GM19023 (cell line): ENCODE results near the gene MGAT5.

Experiments
- ATAC-seq: cut with Tn5 transposase; IDR thresholded peaks from one replicate; pipeline ENCODE4 v1.9.1; 2021; ENCODE audit warnings: mild to moderate bottlenecking, moderate library complexity; ENCODE audit not compliant: unreplicated experiment

The MGAT5 gene

GRCh38 chr2:134438371-134438770 is 184.5 kb downstream of the MGAT5 start:
- no peak for ATAC-seq

GRCh38 chr2:134440336-134440909 is 186.6 kb downstream of the MGAT5 start:
- ATAC-seq: no peak

- no peak for ATAC-seq
Observed at GRCh38 chr2:134441153-134441863, 187.4 kb downstream of the MGAT5 start.

GRCh38 chr2:134443814-134444480 is 190.1 kb downstream of the MGAT5 start:
- ATAC-seq: no peak

- ATAC-seq: no peak
Observed at GRCh38 chr2:134445116-134445515, 191.2 kb downstream of the MGAT5 start.

GRCh38 chr2:134445985-134446382 is 192.1 kb downstream of the MGAT5 start:
- no peak for ATAC-seq

GRCh38 chr2:134446383-134447017 is 192.6 kb downstream of the MGAT5 start:
- ATAC-seq: no peak

GRCh38 chr2:134447669-134448068 is 193.8 kb downstream of the MGAT5 start:
- no peak for ATAC-seq

- no peak for ATAC-seq
Observed at GRCh38 chr2:134448650-134449049, 194.8 kb downstream of the MGAT5 start.

GRCh38 chr2:134449157-134449556 is 195.3 kb downstream of the MGAT5 start:
- no peak for ATAC-seq

GRCh38 chr2:134449751-134450513 is 196.1 kb downstream of the MGAT5 start:
- no peak for ATAC-seq

- ATAC-seq: no peak
Observed at GRCh38 chr2:134451347-134451630, 197.4 kb downstream of the MGAT5 start.

GRCh38 chr2:134452042-134452733 is 198.3 kb downstream of the MGAT5 start:
- ATAC-seq: no peak

GRCh38 chr2:134453476-134453875 is 199.6 kb downstream of the MGAT5 start:
- ATAC-seq: no peak

- ATAC-seq: no peak
Observed at GRCh38 chr2:134453973-134454372, 200.1 kb downstream of the MGAT5 start.

GRCh38 chr2:134454426-134454825 is 200.6 kb downstream of the MGAT5 start:
- ATAC-seq: no peak

GRCh38 chr2:134454931-134455330 is 201.1 kb downstream of the MGAT5 start:
- ATAC-seq: no peak

GRCh38 chr2:134455426-134455825 is 201.6 kb downstream of the MGAT5 start:
- ATAC-seq: no peak

- ATAC-seq: no peak
Observed at GRCh38 chr2:134457353-134457752, 203.5 kb downstream of the MGAT5 start.

- no peak for ATAC-seq
Observed at GRCh38 chr2:134457765-134458472, 204.0 kb downstream of the MGAT5 start.
